Prostate gland (tissue), 2 donors: ENCODE measurements around the gene FYCO1.

Experiments
- POLR2A ChIP-seq: fragments of 450-650 bp; IDR thresholded peaks from one replicate; pipeline ENCODE4 v1.6.1; 2016; ENCODE audit warnings: antibody characterized with exemption, mild to moderate bottlenecking
- TF ChIP-seq, protein P1 (sequence below), 4 experiments: fragments of 200-600 bp in 2 of 4; fragments of 450-650 bp in 2 of 4; sonication (generic) in 2 of 4; IDR thresholded peaks; 1 replicate in 3 of 4; 2 replicates in 1 of 4; pipeline ENCODE4 v1.5.1; 2016 to 2019; ENCODE audit warnings: antibody characterized with exemption in 4 of 4, mild to moderate bottlenecking in 2 of 4, moderate library complexity in 2 of 4

DNA sequence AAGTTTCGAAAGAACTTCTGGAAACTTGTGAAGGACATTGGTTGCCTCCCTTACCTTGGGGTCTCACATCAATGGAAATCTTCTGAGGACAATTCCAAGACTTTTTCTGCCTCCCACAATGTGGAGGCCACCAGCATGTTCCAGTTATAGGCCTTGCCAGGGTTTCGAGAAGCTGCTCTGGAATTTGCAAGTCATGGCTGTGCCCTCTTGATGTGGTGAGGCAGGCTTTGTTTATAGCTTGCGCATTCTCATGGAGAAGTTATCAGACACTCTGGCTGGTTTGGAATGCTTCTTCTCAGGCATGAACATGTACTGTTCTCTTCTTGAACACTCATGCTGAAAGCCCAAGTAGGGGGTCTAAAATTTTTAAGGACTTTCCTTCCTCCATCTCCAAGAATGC is 48.3 kb downstream of the FYCO1 start:
- no peak for TF ChIP-seq POLR2A
- TF ChIP-seq, protein P1, sequence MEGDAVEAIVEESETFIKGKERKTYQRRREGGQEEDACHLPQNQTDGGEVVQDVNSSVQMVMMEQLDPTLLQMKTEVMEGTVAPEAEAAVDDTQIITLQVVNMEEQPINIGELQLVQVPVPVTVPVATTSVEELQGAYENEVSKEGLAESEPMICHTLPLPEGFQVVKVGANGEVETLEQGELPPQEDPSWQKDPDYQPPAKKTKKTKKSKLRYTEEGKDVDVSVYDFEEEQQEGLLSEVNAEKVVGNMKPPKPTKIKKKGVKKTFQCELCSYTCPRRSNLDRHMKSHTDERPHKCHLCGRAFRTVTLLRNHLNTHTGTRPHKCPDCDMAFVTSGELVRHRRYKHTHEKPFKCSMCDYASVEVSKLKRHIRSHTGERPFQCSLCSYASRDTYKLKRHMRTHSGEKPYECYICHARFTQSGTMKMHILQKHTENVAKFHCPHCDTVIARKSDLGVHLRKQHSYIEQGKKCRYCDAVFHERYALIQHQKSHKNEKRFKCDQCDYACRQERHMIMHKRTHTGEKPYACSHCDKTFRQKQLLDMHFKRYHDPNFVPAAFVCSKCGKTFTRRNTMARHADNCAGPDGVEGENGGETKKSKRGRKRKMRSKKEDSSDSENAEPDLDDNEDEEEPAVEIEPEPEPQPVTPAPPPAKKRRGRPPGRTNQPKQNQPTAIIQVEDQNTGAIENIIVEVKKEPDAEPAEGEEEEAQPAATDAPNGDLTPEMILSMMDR (IDR thresholded peaks at IDR 0.05) = no peak
